Peyer's patch (tissue), 4 donors: ENCODE data around the gene MTMR1. TPM values are rescaled to one million over a fixed set of nuclear protein-coding genes. Genes with fewer than 3 reads are reported as not detected.
A peak's percentile ranks its signal among the peaks of the same experiment; 100 is the strongest.

ENCODE experiments used
- DNase-seq, 3 donors: peaks; one replicate each; pipeline ENCODE4 v3.0.0-alpha.2; 2017 to 2019
- H3K27ac ChIP-seq, 4 donors: fragments of 200-600 bp; sonication (generic); one replicate each; pipeline ENCODE4 v1.5.1; 2016 to 2019
- H3K27me3 ChIP-seq, 2 donors: fragments of 200-600 bp; sonication (generic); one replicate each; pipeline ENCODE4 v1.5.1; 2019
- H3K36me3 ChIP-seq, 3 donors: fragments of 200-600 bp; sonication (generic); one replicate each; pipeline ENCODE4 v1.5.1; 2016 to 2019
- H3K4me1 ChIP-seq, 4 donors: fragments of 200-600 bp; sonication (generic); one replicate each; pipeline ENCODE4 v1.5.1; 2016 to 2019
- H3K4me3 ChIP-seq, 4 donors: fragments of 200-600 bp; sonication (generic); 1 replicate in 3 of 4; 2 replicates in 1 of 4; pipeline ENCODE4 v1.5.1; 2016 to 2019; ENCODE audit warnings: mild to moderate bottlenecking in 1 of 4
- H3K9me3 ChIP-seq, 4 donors: fragments of 200-600 bp; sonication (generic); one replicate each; pipeline ENCODE4 v1.5.1; 2016 to 2019; ENCODE audit warnings: mild to moderate bottlenecking in 1 of 4
- CTCF ChIP-seq, 6 experiments: fragments of 450-650 bp in 4 of 6; fragments of 200-600 bp in 2 of 6; sonication (generic) in 1 of 6; IDR thresholded peaks; one replicate each; pipeline ENCODE4 v1.5.1; 2017 to 2019; ENCODE audit warnings: antibody characterized with exemption in 6 of 6, mild to moderate bottlenecking in 3 of 6, moderate library complexity in 1 of 6
- POLR2A ChIP-seq, 2 donors: fragments of 450-650 bp; IDR thresholded peaks; one replicate each; pipeline ENCODE4 v1.5.1; 2017; ENCODE audit warnings: antibody characterized with exemption in 2 of 2, mild to moderate bottlenecking in 2 of 2, moderate library complexity in 2 of 2
- total RNA-seq, 4 donors: library from RNA; depleted of rRNA; stranded (reverse); fragments of >200 nt; gene quantifications; one replicate each; pipeline ENCODE4 v1.1.0, GENCODE V29; 2016

Gene MTMR1
- total RNA-seq, 4 donors from 2014 or later, result 13.3 to 58.6 (median 18.7) TPM

GRCh38 chrX:150680974-150681373 lies 12.2 kb upstream of the MTMR1 start:
- TF ChIP-seq CTCF (IDR thresholded peaks at IDR 0.05) (peak in 3 of 6 experiments; percentile 23 to 34 (median 27)), POLR2A (IDR thresholded peaks at IDR 0.05) (no peak)
- no peak for DNase-seq
- H3K27ac ChIP-seq, result no peak overlapping the region
- H3K4me3 ChIP-seq, result no peak overlapping the region
- H3K36me3 ChIP-seq, result no peaks in the 10 kb centered on the region
- H3K9me3 ChIP-seq, result no peaks in the 10 kb centered on the region
- H3K27me3 ChIP-seq, result no peaks in the 10 kb centered on the region
- no peaks in the 10 kb centered on the region for H3K4me1 ChIP-seq

GRCh38 chrX:150683112-150683511 lies 10.1 kb upstream of the MTMR1 start:
- Histone ChIP-seq H3K27me3 (no peaks in the 10 kb centered on the region), H3K4me3 (no peak overlapping the region), H3K9me3 (no peaks in the 10 kb centered on the region), H3K27ac (no peak overlapping the region), H3K36me3 (no peaks in the 10 kb centered on the region), H3K4me1 (no peaks in the 10 kb centered on the region)
- TF ChIP-seq POLR2A (IDR thresholded peaks at IDR 0.05) (no peak), CTCF (IDR thresholded peaks at IDR 0.05) (no peak)
- no peak for DNase-seq

- Histone ChIP-seq H3K9me3 (no peaks in the 10 kb centered on the region), H3K27me3 (no peaks in the 10 kb centered on the region), H3K36me3 (no peaks in the 10 kb centered on the region), H3K4me1 (no peaks in the 10 kb centered on the region), H3K27ac (no peak overlapping the region), H3K4me3 (no peak overlapping the region)
- no peak for DNase-seq
- TF ChIP-seq POLR2A (IDR thresholded peaks at IDR 0.05) (no peak), CTCF (IDR thresholded peaks at IDR 0.05) (peak; percentile 18 to 59 (median 56))
Measured at GRCh38 chrX:150683536-150684146, 9.6 kb upstream of the MTMR1 start.

- TF ChIP-seq CTCF (IDR thresholded peaks at IDR 0.05) (no peak), POLR2A (IDR thresholded peaks at IDR 0.05) (no peak)
- Histone ChIP-seq H3K4me3 (no peak overlapping the region), H3K4me1 (no peaks in the 10 kb centered on the region), H3K9me3 (no peaks in the 10 kb centered on the region), H3K36me3 (no peaks in the 10 kb centered on the region), H3K27me3 (no peaks in the 10 kb centered on the region), H3K27ac (no peak overlapping the region)
- no peak for DNase-seq
Measured at GRCh38 chrX:150688911-150689451, 4.2 kb upstream of the MTMR1 start.

GRCh38 chrX:150690126-150690525 lies 3.1 kb upstream of the MTMR1 start:
- no peak for DNase-seq
- Histone ChIP-seq H3K36me3 (no peaks in the 10 kb centered on the region), H3K27me3 (no peaks in the 10 kb centered on the region), H3K27ac (no peak overlapping the region), H3K4me1 (no peaks in the 10 kb centered on the region), H3K4me3 (no peak overlapping the region), H3K9me3 (no peaks in the 10 kb centered on the region)
- TF ChIP-seq CTCF (IDR thresholded peaks at IDR 0.05), result no peak
- no peak for TF ChIP-seq POLR2A (IDR thresholded peaks at IDR 0.05)
